Stimulated activated CD4-positive, alpha-beta T cell treated with anti-CD3 and anti-CD28 coated beads, Interleukin-12 subunit alpha, Interleukin-12 subunit beta, amount 100 ng/mL, for 4 hours (primary cell): ENCODE measurements around the gene TMC2.
"Not testable (repeated sequence)": the region's sequence is repeated elsewhere in the genome, so short reads cannot be mapped to it uniquely, and the experiment has no call there.

Experiments used
- DNase-seq: peaks from one replicate; pipeline ENCODE4 v3.0.0-alpha.2; 2020

TMC2 gene

GRCh38 chr20:2673453-2673852 lies 137.1 kb downstream of the TMC2 start:
- DNase-seq: no peak

- DNase-seq: no peak
These were observed 143.7 kb downstream of the TMC2 start for GRCh38 chr20:2680046-2680445.

GRCh38 chr20:2682040-2682439 lies 145.7 kb downstream of the TMC2 start:
- DNase-seq: not testable (repeated sequence)

GRCh38 chr20:2684817-2685216 lies 148.4 kb downstream of the TMC2 start:
- not testable (repeated sequence) for DNase-seq

- no peak for DNase-seq
These were observed 151.1 kb downstream of the TMC2 start for GRCh38 chr20:2687514-2687913.

- DNase-seq: peak; percentile 61
These were observed 151.7 kb downstream of the TMC2 start for GRCh38 chr20:2688041-2688591.

- DNase-seq: no peak
These were observed 153.8 kb downstream of the TMC2 start for GRCh38 chr20:2690213-2690612.

- DNase-seq: no peak
These were observed 154.3 kb downstream of the TMC2 start for GRCh38 chr20:2690718-2691117.

- no peak for DNase-seq
These were observed 154.8 kb downstream of the TMC2 start for GRCh38 chr20:2691127-2691526.
